ENCODE results near the gene HAT1.
"Not testable (repeated sequence)": the region's sequence is repeated elsewhere in the genome, so short reads cannot be mapped to it uniquely, and the experiment has no call there.

The HAT1 gene, protein sequence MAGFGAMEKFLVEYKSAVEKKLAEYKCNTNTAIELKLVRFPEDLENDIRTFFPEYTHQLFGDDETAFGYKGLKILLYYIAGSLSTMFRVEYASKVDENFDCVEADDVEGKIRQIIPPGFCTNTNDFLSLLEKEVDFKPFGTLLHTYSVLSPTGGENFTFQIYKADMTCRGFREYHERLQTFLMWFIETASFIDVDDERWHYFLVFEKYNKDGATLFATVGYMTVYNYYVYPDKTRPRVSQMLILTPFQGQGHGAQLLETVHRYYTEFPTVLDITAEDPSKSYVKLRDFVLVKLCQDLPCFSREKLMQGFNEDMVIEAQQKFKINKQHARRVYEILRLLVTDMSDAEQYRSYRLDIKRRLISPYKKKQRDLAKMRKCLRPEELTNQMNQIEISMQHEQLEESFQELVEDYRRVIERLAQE

DNA sequence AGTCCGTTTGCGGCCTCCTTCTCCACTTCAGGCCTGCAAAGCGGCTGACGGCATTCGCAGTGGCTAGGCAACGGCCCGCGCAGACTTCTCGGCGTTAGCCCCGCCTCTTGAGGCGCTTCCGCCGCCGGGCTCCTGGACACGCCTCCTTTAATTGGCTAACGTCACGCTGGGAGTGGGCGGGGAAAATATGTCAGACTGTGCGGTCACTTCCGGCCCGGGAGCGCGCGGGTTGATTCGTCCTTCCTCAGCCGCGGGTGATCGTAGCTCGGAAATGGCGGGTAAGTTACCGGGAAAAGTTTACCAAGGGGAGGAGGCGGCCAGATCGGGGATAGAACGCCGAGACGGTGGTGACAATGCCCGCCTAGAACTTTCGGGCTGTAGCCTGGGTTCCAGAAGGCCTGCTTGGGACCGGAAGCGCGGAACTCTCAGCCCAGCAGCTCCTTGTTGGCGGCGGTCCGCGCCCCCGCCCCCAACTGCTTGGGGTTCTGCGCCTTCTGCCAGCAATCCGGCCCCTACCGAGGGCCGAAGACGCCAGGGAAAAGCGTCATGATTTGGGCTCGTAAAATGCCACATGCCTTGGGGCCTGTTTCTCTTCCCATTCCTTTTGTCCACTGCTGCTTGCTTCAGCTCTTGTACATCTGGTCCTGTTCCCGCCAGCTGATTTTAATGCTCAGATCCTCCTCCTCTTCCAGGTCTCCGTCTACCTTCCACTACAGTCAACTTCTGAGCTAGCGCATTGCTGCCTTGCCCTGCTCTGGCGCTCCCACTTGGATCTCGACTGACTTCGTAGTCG lies at the start of gene HAT1:
Gene HAT1, plus strand, starts transcription at position 232 of the 793 bp plus-strand sequence. Its CDS starts 40 bp downstream, at position 272.
- DNase-seq (ENCODE audit: low spot score) = peak; percentile 98

DNA sequence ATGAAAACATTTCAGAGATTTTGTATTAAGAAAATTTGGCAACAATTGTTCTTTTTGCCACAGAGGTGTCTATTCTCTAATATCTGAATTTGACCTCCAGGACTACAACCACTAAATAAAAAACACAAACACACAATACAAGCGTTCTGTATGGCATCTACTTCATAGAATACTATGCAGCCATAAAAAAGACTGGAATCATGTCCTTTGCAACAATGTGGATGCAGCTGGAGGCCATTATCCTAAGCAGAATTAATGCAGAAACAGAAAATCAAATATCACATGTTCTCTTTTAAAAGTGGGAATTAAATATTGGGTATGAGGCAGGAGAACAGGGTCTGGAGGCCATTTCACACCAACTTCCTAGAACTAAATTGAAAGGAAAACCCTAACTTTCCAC lies 47.7 kb upstream of the HAT1 start:
- DNase-seq (ENCODE audit: low spot score) = no peak

DNA sequence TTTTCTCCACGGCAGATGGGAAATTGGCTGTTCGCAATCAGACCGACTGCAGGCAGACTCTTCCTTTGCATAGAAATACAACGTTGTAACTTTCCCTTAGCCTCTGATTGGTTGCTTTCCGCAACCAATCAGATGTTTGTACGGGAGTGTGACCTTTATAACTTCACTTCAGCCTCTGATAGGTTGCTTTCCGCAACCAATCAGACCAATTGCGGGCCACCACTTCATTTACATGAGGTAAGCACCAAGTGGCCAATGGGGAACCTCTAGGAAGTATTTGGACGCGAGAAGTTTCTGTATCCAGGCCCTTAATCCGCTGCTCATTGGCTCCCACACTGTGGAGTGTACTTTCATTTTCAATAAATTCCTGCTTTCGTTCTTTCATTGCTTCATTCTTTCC lies 47.3 kb upstream of the HAT1 start:
- no peak for DNase-seq (ENCODE audit: low spot score)

DNA sequence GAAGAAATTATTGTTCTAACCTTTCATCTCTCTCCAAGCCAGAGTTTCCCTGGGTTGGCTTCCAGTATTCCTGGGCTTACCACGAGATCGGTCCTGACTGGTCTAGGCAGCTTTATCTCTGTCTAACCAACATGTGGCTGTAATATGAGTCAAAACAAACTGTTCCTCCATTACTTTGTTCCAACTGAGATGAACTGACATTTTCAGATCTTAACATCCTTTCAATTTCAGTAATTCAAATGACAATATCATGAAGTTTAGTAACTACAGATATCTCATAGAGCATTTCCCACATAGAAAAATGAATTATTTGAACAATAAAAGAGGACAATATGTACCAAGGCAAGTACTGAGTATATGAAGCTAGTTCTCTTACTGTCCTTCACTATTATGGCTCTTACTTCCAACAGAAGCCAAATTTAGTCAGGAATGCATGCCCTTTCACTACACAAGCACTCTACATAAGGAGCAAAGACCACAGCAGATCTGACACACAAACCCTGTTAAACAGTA lies 43.7 kb upstream of the HAT1 start:
- DNase-seq (ENCODE audit: low spot score) = peak; percentile 55

DNA sequence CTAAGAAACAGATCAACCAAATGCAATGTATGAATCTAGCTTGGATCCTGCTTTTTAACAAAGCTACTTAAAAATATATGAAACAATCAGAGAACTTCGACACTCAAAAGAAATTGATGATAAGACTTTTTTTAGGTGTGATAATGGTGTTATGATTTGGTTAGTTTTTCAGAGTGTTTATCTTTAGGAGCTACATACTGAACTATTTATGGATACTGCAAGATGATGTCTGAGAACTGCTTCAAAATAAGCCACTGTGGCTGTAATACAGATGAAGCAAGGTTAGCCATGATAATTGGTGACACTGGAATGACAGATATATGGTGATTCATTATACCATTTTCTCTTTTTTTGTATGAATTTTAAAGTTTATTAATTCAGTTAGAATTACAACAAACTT lies 42.4 kb upstream of the HAT1 start:
- no peak for DNase-seq (ENCODE audit: low spot score)

DNA sequence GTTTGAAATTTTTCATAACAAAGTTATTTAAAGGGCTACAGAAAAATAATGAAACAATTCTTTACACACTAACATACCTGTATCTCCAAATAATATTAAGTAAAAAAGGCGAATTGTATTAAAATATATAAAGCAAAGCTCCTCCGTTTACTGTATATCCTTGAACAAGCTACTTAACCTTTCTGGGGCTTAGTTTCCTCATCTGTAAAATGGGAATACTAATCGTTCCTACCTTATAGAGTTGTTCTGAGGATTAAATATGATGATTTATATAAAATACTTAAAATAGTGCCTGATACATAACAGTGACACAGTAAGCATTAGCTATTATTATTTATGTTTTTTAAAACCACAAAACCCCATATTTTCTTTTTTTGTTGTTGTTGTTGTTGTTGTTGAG lies 41.5 kb upstream of the HAT1 start:
- no peak for DNase-seq (ENCODE audit: low spot score)

DNA sequence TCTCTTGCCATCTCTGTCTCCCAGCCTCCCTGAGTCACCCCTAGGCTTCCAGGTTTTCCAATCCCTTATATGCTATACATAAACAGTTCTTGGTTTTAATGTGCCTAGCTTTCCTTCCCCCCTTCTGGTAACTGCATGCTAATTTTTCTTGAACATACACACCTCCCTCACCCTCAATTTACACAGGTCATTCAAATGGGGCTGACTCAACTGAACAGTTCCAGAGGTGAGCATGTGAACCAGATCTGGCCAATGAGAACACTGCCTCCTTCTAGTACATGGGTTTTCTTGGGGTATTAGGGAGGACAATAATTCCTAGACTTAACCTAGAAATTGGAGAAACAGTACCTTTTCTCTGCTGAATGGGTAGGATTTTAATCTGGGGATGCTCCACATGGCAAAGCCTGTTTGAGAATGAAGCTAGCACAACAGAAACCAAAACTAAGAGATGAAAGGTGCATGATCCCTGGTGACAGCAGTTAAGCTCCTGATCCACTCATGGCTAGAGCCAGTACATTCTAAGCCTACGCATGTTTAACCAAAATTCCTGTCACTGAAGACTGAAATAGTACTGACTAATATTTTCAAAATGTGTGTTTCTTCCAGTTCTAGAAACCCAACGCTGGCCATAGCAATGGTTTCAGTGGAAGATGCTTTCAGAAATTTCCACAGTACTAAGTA lies 40.0 kb upstream of the HAT1 start:
- DNase-seq (ENCODE audit: low spot score) = peak; percentile 35

DNA sequence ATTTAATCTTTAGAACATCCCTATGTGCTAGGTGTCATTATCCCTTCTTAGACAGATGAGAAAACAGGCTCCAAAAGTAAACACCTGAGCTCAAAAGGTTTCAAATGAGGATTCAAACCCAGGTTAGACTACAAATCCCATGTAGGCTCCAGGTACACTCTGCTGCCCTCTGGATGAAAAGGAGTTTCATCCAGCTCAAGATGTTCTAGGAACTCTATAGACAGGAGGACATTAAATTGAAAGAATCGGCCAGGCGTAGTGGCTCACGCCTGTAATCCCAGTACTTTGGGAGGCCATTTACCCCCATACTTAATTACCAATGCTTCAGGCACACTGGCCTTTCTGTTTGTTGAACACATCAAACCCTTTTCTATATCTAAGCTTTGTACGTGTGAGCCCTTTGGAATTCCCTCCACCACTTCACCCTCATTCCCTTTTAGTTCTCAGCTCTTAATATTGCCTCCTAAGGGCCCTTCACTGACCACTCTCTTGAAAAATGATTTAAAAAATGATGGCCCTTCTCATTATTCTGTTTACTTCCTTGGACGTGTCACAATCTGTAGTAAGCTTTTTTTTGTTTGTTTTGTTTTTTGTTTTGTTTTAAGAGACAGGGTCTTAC lies 38.9 kb upstream of the HAT1 start:
- no peak for DNase-seq (ENCODE audit: low spot score)

DNA sequence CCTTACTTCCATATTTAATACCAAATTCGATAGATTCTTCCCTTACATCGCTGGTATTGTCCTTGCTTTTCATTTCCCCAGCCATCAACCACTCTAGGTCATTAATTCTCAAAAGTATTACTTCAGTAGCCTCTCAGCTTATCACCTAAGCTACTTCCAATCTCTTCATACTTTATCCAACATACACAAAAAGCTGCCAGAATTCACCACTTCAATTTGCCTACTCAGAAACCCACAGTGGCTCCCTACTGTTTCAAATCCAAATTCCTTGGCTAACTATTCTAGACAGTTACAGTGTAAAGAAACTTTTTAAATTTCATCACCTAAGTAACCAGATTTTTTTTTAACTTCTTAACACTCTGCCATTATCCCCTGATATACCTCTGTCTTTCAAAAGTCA lies 32.9 kb upstream of the HAT1 start:
- no peak for DNase-seq (ENCODE audit: low spot score)

DNA sequence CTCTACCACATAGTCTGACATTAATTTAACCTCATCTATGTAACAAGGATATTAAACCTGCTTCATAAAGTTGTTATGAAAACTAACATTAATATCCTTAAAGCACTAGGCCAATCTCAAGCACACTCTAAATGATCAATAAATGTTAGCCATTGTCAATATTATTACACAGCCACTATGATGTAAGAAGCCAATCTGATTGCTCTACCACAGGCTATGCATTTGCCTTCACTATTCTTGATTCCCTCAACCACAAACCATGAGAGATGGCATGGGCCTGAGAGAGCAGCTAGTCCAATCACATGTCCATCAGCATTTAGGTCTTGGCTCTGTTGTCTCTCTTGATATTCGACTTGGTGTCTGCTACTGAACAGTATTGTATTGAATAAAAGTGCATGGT lies 32.5 kb upstream of the HAT1 start:
- DNase-seq (ENCODE audit: low spot score) = no peak

DNA sequence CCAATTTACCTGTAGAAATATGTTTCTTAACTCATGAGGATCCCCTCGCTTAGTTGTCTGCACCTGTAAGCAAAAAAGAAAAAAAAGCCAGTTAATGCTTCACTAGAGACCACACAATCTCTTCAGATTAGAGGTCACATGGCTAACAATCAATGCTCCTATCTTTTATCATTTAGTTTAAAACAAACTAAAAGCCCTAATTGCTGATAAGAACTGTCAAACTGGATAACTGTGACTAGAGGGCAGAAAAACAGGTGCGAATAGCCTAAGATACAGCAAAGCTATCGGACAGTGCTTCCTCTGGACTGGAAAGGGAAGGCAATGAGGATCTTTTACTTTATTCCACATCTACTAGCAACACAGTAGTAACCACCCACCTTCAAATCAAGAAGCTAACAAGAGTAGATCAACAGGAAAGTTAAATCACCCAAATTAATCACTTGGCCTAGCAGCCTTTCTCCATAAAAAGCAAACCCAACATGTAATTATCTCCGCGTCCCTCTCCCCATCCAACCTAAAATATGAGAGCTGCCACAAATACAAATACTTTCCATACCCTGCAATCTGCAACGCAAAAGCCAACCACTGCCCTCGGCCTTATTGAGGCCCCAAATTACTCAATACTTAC lies 29.0 kb upstream of the HAT1 start:
- DNase-seq (ENCODE audit: low spot score) = peak; percentile 62

DNA sequence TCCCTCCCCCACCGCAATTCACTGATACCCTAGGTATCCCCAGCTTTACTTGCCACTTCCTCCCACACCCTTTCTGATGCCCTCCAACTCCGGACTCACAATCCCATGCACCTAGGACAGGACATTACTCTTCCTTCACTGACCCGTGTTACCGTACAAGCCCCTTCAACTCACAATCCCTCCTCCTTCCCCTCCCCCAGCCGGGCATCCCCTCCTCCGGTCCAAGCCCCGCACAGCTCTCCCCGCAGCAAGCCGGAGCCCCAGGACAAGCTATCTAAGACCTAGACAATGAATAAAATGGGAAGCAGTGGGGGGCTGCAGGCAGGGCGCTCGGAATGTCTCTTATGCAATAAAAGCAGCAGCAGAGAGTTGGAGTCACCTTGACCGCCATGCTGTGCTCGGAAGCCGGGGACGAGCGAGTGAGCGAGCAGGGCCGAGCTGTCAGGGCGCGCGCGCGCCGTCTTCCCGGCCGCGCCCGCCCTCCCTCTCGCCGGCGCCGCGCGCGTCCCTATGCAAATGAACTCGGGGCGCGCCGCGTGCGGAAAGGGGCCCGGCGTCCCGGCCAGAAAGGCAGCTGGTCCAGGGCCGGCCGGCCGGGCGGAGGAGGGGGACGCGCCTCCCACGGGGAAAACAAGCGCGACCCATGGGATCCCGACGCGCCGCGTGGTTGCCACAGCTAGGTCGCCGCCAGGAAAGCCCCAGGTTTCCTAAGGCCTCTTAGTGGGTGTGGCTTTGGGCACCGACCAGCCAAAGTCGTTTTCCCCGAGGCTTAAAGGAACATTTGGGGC lies 28.2 kb upstream of the HAT1 start, which contains the start of gene SLC25A12:
Gene SLC25A12, minus strand, starts transcription at position 421 of the 788 bp plus-strand sequence. Its CDS starts 30 bp downstream, at position 391.
- DNase-seq (ENCODE audit: low spot score) = peak; percentile 78

DNA sequence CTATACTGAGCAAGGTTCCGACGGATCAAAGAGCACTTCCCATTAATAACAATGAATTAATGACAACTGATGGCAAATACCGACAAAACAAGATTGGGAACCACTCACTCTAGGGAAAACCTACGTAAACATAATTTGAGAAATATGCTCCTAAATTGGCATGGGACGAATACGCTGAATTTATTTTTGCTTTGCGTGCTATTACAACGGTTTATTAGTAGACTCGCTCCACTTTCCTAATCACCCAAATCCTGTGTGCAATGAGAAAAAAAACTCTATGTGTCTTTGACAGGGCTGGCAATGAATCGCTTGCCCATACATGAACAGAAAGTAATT lies 27.7 kb upstream of the HAT1 start:
- no peak for DNase-seq (ENCODE audit: low spot score)

DNA sequence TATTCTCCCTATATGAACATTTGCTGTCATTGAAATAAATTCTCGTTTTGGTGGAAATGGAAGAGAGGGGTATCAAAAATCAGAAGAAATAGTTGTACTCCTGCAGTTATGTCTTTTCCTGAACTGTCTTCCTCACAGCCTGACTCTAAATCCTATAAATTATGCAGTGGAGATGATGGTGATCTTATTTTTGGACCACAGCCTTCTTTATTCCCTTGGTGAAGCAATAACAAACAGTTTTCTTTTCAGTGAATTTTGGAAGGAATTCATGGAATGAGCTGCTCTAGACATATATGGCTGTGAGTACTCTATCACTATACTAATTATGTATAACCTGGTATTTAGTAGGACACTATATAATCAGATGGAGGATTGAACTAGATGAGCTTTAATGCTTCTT lies 26.5 kb upstream of the HAT1 start:
- no peak for DNase-seq (ENCODE audit: low spot score)

DNA sequence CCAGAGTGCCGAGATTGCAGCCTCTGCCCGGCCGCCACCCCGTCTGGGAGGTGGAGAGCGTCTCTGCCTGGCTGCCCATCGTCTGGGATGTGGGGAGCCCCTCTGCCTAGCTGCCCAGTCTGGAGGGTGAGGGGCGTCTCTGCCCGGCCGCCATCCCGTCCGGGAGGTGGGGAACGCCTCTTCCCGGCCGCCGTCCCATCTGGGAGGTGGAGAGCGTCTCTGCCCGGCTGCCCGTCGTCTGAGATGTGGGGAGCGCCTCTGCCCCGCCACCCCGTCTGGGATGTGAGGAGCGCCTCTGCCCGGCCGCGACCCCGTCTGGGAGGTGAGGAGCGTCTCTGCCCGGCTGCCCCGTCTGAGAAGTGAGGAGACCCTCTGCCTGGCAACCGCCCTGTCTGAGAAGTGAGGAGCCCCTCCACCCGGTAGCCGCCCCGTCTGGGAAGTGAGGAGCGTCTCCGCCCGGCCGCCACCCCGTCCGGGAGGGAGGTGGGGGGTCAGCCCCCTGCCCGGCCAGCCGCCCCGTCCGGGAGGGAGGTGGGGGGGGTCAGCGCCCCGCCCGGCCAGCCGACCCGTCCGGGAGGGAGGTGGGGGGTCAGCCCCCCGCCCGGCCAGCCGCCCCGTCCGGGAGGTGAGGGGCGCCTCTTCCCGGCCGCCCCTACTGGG lies 22.5 kb upstream of the HAT1 start:
- not testable (repeated sequence) for DNase-seq (ENCODE audit: low spot score)

DNA sequence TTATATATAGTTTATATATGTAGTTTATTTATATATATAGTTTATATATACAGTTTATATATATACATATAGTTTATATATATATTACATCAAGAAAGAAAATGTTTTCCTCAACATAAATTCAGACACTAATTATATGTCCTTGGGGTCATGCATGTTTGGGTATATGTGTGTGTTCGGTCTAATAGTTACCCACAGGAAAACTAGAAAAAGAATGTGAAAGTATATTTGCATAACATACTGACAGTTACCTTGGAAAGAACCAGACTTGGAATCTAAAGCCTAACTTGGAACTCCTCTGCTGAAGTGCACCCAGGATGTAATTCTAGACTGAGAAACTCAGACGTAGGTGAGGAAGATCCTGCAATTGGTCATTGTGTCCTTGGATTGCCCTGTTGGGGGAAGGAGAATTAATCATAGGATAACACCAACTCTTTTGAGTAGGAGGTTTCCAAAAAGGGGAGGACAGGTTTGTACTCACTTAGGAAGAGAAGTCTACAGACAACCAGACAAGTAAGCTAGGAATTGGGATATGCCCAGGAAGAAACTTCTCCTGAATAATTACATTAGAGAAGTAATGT lies 19.3 kb upstream of the HAT1 start:
- no peak for DNase-seq (ENCODE audit: low spot score)

DNA sequence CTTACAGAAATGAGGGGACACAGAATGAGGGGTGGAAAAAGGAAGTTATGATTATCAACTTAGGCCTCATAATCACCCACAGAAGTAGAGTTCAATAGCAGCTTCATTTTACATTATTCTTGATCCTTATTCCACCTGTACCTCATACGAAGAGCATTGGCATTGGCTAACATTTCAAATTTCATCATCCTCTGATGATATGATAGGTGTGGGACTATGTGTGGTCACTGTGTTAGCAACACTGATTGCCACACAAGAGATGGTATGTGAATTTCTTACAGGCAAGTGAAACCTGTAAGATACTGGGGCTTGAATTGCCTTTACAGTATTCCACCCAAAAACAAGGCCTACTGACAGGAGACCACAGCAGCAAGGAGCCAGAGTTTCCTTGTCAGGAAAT lies 14.0 kb upstream of the HAT1 start:
- DNase-seq (ENCODE audit: low spot score) = no peak

DNA sequence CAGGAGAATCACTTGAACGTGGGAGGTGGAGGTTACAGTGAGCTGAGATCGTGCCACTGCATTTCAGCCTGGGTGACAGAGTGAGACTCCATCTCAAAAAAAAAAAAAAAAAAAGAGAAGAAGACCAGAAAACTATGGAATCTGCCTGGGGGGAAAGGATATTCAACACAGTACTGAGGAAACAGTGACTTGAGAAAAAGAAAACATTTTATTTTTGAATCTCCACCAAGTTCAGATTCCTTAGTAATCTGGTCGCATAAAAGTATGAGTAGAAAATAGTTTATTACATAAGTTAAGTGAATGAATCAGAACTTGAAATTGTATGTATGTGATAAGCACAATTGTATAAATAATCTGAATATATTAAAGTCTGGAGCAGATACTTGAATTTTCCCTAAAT lies 13.0 kb upstream of the HAT1 start:
- DNase-seq (ENCODE audit: low spot score) = no peak

DNA sequence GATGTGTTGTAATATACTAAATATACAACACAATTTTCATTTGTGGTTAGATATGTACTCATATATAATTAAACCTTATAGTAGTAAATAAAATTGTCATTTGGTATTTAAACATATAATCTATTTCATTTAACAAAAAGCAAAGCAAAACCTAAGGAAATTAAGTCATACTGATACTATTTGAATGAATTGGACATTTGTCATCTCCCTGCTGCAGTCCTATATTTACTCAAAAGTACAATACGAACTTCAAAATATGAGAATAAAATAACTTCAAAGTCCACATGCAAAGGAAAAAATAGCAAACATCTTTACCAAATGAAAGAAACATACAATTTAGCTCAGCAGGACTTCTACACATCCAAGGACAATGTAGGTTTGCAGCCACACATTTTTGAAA lies 11.8 kb upstream of the HAT1 start:
- DNase-seq (ENCODE audit: low spot score) = no peak

DNA sequence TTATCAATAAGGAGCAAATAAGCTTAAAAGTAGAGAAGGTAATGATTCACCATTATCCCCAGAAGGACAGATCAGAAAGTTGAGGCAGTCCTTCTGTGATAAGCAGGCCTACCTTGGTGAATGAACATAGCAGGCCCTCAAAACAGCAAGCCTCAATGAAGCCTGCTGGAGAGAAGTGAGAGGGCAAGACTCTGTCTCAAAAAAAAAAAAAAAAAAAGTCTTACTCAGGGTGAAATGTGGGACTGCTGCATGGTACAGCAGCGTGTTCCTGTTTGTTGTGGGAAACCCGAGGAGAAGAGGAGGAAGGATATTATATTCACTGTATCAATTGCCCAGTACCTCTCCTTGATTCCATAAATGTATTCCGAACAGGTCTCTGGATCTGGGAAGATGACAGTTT lies 8.7 kb upstream of the HAT1 start:
- DNase-seq (ENCODE audit: low spot score) = no peak
